GM18951 (cell line): Measurements from ENCODE around the gene G6PC3.
"Not testable (repeated sequence)": the region's sequence is repeated elsewhere in the genome, so short reads cannot be mapped to it uniquely, and the experiment has no call there.

Experiments
- POLR2A ChIP-seq: IDR thresholded peaks from 4 replicates; pipeline ENCODE4 v1.6.1; 2011; ENCODE audit warnings: mild to moderate bottlenecking; ENCODE audit not compliant: insufficient read length, insufficient read depth; ENCODE audit errors: extremely low read depth
- in situ Hi-C: fragments of 300-500 bp; cut with MboI; formaldehyde crosslinking; loops from one replicate; pipeline ENCODE4 v1.12.0; 2022; ENCODE audit warnings: low sequenced_read_pairs, mixed read lengths, inconsistent platforms; ENCODE audit not compliant: unreplicated experiment

G6PC3 gene

DNA sequence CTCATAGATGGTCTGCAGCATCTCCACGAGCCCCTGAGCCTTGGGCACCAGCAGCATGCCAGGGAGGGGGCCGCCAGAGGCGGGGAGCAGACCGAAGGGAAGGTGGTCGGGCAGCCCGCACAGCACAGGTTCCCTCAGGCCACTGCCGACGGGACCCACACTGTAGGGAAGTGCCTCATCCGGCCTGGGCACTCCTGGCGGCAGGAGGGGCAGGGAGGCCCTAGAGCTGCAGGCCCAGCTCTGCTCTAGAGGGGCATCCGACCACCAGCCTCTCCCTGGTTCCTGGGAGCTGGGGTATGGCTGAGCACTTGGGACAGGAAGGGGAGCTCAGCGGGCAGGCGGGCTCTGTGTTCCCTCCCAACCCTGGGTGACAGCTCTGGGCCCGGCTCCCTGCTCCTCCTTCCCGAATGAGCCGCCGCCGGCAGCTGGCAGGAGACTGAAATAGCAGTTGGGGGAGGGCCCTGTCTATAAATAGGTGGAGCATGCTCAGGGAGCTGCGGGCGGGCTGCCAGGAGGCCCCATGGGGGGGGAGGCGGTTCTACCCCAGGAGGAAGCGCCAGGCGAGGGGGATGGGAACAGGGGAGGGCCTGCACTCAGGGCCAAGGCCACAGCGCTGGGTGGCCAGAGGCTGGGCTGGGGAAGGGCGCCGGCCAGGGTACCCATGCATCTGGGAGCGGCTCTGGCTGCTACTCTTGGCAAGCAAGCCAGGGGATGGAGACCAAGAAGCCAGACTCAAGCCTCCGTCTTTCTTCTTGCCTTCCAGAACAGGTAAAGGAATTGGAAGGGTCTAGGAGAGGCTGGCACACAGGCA, 40.5 kb downstream of the G6PC3 start:
- TF ChIP-seq POLR2A, result peak; percentile 62
- in situ Hi-C loops, result no loop called here

DNA sequence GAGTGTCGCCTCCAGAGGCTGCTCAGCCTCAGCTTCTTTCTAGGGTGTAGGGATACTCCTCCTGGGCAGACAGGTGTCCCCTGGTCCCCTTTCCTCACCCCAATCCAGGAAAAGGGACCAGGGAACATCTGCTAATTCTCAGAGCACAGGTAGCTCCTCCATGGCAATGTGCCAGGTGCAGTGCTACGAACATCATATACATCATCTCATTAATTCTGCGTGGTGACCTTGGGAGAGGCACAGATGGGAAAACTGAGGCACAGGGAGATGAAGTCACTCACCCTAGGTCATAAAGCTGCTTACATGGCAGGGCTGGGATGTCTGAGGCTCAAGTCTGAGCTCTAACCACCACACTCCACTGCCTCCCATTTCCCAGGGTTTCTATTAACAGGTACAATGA, 41.2 kb downstream of the G6PC3 start:
- in situ Hi-C loops, result no loop called here
- no peak for TF ChIP-seq POLR2A

DNA sequence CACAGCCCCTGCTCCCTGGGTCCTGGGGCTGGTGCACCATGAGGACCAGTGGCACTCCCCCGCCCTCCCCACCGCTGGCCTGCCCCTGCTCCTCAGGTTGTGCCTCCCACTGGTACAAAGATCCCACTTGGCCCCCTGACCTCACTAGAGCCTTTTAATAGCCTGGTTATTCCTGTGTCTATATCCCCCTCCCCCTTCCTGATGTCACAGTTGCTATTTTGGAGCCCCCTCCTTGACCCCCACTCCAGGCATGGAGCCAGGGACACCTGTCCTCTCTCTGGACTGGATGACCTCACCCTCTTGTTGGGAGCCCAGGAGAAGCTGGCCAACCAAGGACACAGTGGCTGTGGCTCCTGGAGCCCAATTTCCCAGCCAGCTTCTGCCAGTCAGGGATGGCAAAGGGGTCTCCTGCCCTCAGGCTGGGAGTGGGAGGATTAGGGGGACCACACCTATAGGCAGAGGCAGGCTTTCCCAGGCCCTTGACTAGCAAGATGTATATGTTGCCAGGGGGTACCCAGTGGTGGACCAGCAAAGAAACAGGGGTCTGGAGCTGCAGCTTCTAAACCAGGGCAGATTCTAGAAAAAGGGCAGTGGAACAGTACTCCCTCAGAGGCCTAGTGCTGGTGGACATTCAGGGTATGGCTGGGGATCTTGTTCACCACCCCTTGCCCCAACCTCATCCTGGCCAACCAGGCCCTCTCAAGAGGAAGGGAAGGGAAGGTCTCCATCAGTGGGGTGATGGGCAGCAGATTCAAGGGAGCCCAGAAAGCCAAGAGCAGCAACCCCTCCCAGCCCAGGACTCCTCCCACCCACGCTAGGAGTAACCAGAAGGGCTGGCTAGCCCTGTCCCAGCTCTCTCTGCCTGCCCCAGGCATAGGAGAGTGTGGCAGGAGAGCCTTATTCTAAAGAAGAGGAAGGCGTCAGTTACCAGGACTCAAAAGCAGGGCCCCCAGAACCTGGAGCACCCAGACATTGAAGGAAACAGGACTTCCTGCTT, 42.0 kb downstream of the G6PC3 start:
- in situ Hi-C loops, result no loop called here
- no peak for TF ChIP-seq POLR2A

DNA sequence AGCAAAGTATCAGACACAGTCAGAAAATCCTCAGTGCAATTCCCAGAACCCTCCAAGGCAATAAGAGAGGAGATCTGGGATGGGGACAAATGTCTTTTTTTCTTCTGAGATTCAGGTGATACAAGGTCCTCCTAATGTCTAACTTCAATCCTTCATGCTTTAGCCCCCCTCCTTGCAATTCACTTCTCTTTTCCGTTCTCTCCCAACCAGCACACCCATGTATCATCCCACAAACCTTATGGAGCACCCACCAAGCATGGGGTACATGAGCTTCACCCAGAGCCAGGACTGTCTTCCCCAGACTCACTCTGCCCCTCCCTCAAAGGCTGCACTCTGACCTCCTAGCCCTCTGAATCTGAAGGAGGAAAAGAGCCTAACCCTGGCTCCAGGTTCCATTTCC, 42.8 kb downstream of the G6PC3 start:
- in situ Hi-C loops, result no loop called here
- no peak for TF ChIP-seq POLR2A

DNA sequence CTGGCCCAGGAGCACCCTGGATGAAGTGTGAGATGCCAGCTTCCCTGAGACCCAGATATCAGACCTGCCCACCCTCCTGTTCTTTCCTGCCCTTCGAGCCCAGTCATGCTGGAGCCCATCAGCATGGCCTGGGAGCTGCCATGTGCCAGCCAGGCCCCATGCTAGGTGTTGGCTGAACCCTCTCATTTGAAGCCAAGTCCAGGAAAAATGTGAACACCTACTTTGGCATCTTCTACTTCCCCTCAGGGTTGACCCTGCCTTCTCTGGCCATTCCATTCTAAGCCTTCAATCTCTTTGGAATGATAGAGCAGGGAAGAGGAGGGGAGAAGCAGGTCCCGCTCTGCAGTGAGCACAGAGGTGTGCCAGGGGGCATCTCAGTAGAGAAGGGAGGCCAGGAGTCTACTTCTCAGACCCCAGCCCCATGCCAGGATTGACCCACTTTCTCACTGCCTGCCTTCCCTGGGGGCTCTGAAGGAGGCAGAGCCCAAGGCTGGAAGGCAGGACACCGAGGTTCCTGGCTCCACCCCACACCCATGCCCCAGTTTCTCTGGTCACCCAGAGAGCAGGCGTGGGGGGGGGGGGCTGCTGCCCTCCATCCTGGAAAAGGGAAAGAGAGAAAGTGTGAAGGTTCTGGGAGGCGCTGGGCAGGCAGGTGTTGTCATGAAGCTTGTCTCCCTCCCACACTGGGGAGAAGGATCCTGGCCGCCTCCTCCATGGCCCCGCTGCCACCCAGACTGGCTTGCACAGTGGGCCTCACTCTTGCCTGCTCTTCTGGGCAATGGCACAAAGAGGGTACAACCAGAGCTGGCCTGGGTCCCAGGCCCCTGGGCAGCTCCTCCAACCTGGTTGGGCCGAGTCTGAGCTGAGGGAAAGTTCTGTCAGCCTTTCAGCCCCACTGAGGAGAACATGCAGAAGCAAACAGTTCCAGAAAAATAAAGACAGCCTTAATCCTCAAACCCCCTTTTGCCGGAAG, 43.6 kb downstream of the G6PC3 start:
- in situ Hi-C loops, result no loop called here
- no peak for TF ChIP-seq POLR2A

DNA sequence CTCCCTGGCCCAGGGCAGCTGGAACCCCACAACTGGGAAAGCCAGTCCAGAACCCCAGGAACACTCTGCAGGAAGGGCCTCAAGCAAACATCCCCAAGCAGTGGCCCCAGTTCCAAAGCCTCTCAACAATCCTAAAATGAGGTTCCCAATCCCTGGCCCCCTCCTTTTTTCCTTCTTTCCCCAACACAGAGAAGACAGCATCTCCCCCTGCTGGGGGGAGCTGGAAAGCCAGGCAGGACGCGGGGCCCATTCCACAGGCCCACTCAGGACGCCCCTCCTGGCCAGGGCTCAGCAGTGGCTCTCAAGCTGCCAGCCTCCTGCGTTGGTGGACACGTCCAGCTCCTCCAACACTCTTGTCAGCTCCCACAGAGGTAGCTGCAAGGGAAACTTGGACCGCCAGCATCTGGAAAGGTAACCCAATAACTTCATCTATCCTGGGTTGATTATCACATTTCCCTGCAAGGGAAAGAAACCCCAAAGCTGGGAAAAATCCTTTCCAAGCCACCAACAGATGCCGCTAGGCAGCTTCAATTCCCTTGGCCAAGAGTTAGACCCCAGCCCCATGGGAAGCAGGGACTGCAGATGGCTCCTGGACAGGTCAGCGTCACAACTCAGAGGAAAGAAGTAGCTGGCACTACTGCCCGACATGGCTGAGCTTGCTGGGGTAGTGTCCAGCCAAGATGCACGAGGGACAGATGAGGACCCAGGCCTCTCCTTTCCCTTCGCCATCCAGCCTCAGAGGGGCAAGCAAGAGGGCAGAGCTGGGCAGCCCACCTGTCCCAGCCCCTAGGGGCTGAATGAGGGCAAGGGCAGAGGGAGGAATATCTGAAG, 45.3 kb downstream of the G6PC3 start:
- no peak for TF ChIP-seq POLR2A
- in situ Hi-C loops, result no loop called here

DNA sequence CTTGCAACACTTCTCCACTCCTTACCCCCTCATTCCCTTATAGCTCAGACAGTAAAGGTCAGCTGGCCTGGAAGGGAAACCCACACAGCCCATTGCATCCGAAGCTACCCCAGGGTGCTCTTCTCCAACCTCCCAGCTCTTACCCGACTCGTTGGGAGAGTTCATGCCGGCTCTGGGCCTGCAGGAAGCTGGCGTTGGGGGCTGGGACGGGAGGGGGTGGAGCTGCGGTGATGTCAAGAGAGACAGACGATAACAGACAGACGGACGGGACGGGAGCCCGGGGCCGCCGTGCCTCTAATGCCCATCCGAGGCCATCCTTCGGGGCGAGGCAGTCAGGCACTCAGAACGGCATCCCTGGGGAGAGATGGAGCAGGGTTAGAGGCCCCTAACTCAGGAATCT, 46.8 kb downstream of the G6PC3 start:
- in situ Hi-C loops, result no loop called here
- TF ChIP-seq POLR2A, result no peak

DNA sequence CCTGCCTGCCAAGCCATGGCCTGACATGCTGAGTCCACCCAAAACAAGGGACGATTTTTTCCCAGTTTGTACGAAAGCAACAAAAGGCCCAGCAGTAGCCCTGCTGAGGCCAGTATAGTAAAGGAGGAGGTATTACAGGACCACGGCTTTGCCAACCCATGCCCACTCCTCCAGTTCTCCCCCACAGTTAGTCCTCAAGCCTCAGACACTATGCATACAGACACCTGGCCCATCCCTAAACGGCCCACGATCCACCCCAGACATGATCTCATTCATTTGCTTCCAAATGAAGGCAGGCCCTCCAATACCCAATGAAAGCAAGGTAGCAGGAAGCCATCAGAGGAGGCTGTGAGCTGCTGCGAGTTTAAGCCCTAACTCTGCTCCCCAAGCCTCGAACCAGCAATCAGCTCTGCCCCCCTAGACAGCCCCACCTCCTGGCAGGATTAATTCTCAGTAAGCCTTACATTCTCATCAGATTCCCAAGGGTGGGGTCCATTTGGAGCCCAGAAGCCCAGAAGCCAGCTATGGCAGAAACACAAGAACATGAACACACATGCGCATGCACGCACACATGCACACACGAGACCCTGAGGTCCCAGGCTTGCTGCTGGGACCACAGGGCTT, 48.0 kb downstream of the G6PC3 start:
- TF ChIP-seq POLR2A, result no peak
- in situ Hi-C loops, result no loop called here

DNA sequence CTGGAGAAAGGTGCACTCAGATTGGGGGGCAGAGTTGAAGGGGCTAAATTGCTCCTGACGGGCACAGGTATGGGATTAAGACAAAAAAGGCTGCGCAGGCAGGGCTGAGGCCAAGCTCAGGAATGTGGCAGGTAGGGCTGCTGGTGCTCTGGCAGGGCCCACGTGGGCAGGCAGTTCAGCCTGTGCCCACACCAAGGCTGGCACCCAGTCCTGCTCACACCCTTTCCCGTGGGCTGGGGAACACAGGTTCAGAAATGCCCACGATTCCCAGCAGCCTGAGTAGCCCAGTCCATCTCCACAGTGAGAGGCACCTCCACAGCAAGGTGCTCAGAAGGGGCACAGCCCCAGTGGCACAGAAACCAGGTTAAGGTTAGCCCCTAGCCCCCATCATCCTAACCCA, 48.5 kb downstream of the G6PC3 start:
- in situ Hi-C loops, result no loop called here
- no peak for TF ChIP-seq POLR2A

DNA sequence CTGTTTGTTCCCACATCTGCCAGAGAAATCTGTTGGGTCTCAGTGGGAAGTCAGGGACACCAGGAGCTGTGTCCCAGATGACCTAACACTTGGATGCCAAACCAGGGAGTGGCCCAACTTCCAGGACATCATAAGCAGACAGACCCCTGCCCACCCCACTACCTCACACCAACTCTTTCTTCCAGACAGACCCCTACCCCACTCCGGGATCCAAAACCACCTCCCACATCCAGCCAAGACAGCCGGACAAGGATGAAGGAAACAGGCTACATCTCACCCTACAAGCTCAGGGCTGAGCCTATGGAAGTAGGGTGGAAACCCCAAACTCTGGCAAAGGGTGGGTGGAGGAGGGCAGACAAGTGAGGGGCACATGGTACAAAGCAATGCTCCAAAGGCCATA, 49.3 kb downstream of the G6PC3 start:
- no peak for TF ChIP-seq POLR2A
- in situ Hi-C loops, result no loop called here

DNA sequence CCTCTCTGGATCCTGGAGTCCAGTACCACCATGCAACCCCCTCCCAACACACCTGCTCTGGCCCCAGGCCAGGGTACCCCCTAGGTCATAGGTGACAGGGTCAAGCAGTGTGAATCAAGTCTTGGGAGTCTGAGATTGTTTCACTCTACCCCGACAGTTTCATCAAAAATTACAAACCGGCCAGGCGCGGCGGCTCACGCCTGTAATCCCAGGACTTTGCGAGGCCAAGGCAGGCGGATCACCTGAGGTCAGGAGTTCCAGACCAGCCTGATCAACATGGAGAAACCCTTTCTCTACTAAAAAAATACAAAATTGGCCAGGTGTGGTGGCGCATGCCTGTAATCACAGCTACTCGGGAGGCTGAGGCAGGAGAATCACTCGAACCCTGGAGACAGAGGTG, 49.7 kb downstream of the G6PC3 start:
- in situ Hi-C loops, result not testable (repeated sequence)

DNA sequence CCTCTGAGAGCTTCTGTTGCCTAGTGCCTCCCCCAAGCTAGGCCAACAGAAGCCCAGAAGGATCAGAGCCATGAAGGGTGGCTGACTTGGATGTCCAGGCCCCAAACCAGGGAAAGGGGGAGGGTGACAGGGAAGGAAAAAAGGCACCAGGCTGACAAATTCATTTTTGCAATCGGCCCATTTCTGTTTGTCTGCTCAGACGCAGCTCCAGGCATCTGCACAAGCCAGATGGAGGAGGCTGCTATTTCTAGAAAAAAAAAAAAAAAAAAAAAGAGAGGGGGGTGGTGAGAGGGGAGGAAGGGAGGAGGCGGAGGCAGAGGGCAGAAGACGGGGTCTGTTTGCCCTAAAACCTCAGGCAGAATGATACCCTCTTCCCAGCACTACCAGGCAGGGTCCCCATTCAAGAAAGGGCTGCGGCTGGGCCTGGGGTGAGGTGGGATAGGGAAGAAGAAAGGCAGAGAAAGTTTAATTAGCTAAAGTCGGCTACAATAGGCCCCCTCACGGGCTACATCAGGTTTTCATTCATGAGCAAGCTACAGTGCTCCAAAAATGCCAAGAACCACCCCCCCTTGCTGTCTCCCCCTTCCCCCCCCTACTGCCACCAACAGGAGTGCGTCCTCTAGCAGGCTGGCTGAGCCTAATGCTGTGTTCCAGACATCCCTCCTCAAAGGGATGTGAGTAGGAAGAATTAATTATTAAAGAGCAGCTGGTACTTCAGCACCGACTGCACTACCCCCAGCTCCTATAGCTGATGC, 50.5 kb downstream of the G6PC3 start:
- TF ChIP-seq POLR2A, result no peak
- in situ Hi-C loops, result no loop called here
